ENCODE data around the gene PTDSS2. TPM values are rescaled to one million over a fixed set of nuclear protein-coding genes. Genes with fewer than 3 reads are reported as not detected.
A peak's percentile ranks its signal among the peaks of the same experiment; 100 is the strongest.

PTDSS2 gene
- total and polyA plus RNA-seq, 2 donors (not counting 1 experiment from before 2014, with no cell fraction given), result 22.1 to 29.0 TPM

GRCh38 chr11:412641-413119 is 37.4 kb upstream of the PTDSS2 start:
- peaks cover 26% of the 10 kb centered on the region for H3K4me1 Mint-ChIP-seq
- intact Hi-C loops (cut with micrococcal nuclease), result no loop called here
- Histone ChIP-seq H3K36me3 (replicated peaks in 1 of 2; ENCODE audit: control extremely low read depth in 1 of 2, control insufficient read depth in 1 of 2, extremely low read depth in 1 of 2, insufficient read depth in 2 of 2, low read length in 1 of 2) (no peaks in the 10 kb centered on the region), H3K79me2 (ENCODE audit: control insufficient read depth, insufficient read depth, low read length) (peaks cover 13% of the 10 kb centered on the region), H3K4me3 (ENCODE audit: control extremely low read depth in 1 of 5, extremely low read depth in 1 of 5, insufficient read depth in 1 of 5, low read depth in 2 of 5, low read length in 4 of 5) (no peak overlapping the region), H4K20me1 (ENCODE audit: control insufficient read depth, insufficient read depth, low read length, poor library complexity, severe bottlenecking) (peaks cover 5% of the 10 kb centered on the region), H3K9me3 (ENCODE audit: control extremely low read depth in 1 of 3, control insufficient read depth in 2 of 3, insufficient read depth in 1 of 3, low read length in 2 of 3) (peaks cover 0 to 2% (median 0%) of the 10 kb centered on the region in 3 donors), H3K4me2 (replicated peaks; ENCODE audit: low read depth, low read length, poor library complexity, severe bottlenecking) (peak overlapping the region; percentile 35), H2AFZ (ENCODE audit: insufficient read depth, low read depth, low read length, poor library complexity, severe bottlenecking) (no peak overlapping the region), H3K27me3 (replicated peaks in 1 of 4; ENCODE audit: control extremely low read depth in 1 of 4, control insufficient read depth in 3 of 4, insufficient read depth in 4 of 4, low read length in 3 of 4) (no peaks in the 10 kb centered on the region), H3K27ac (ENCODE audit: low read length in 2 of 2) (no peak overlapping the region), H3K9ac (ENCODE audit: low read length) (no peak overlapping the region), H3K4me1 (ENCODE audit: control insufficient read depth in 2 of 2, insufficient read depth in 2 of 2, low read length in 2 of 2) (peaks cover 24 to 40% of the 10 kb centered on the region in 2 donors)
- ChIA-PET POLR2A (interaction anchor here (0.5 to 0.6 kb wide), 2 partner anchors 24 to 123 kb away, joined by 3 read pairs; partner anchors contain the start of gene HRAS), CTCF (no interaction called here)
- H3K9me3 Mint-ChIP-seq (ENCODE audit: insufficient read depth), result no peaks in the 10 kb centered on the region
- no peak overlapping the region for H3K27ac Mint-ChIP-seq
- no peaks in the 10 kb centered on the region for H3K27me3 Mint-ChIP-seq
- ATAC-seq (ENCODE audit: low read depth) (no peak), DNase-seq (no peak)
- no peak overlapping the region for H3K4me3 Mint-ChIP-seq
- 92% methylated on average over 13 of the region's 15 CpGs for WGBS (ENCODE audit: insufficient coverage)
- TF ChIP-seq CTCF (IDR thresholded peaks at IDR 0.05) (no peak), EZH2 (IDR thresholded peaks at IDR 0.05; ENCODE audit: borderline replicate concordance, insufficient read depth, low read depth, low read length, poor library complexity, severe bottlenecking) (no peak)

Data from B cell (primary cell).